ENCODE results near the gene EEPD1.

- TF ChIP-seq CTCF (IDR thresholded peaks at IDR 0.05; ENCODE audit: low read depth, low read length, missing input control) = no peak
- no peak for TF ChIP-seq ZBTB33 (IDR thresholded peaks at IDR 0.05)
- no peak for TF ChIP-seq RAD21 (IDR thresholded peaks at IDR 0.05)
- TF ChIP-seq GABPA (IDR thresholded peaks at IDR 0.05 in 1 of 2, conservative IDR thresholded peaks at IDR 0.05 in 1 of 2) = no peak
- TF ChIP-seq EGR1 (IDR thresholded peaks at IDR 0.05; ENCODE audit: low read depth in 2 of 2) = no peak
- no peak for TF ChIP-seq TAF1 (conservative IDR thresholded peaks at IDR 0.05)
- no peak for TF ChIP-seq ATF3 (IDR thresholded peaks at IDR 0.05)
- TF ChIP-seq RXRA (IDR thresholded peaks at IDR 0.05) = no peak
- no peak for TF ChIP-seq MAX (IDR thresholded peaks at IDR 0.05)
- TF ChIP-seq FOXA1 (IDR thresholded peaks at IDR 0.05) = no peak
- TF ChIP-seq SP1 (IDR thresholded peaks at IDR 0.05) = no peak
Observed at GRCh38 chr7:36305648-36306047, 152.6 kb downstream of the EEPD1 start.

Data from liver (tissue), 3 donors.